Choroid plexus epithelial cell (primary cell): ENCODE results near the gene EIF3J.
A peak's percentile ranks its signal among the peaks of the same experiment; 100 is the strongest.

Experiments
- DNase-seq: peaks from one replicate; pipeline ENCODE4 v3.0.0-alpha.2; 2010; ENCODE audit warnings: low read depth
- H3K4me3 ChIP-seq: 2 replicates; pipeline ENCODE4 v1.5.1; 2011; ENCODE audit warnings: low read depth, mild to moderate bottlenecking, control low read depth, low read length, moderate library complexity
- TF ChIP-seq, protein P1 (sequence below): conservative IDR thresholded peaks from 2 replicates; pipeline ENCODE4 v1.5.1; 2011; ENCODE audit warnings: low read depth, mild to moderate bottlenecking, control low read depth, inconsistent platforms, low read length, moderate library complexity

EIF3J gene, protein sequence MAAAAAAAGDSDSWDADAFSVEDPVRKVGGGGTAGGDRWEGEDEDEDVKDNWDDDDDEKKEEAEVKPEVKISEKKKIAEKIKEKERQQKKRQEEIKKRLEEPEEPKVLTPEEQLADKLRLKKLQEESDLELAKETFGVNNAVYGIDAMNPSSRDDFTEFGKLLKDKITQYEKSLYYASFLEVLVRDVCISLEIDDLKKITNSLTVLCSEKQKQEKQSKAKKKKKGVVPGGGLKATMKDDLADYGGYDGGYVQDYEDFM

DNA sequence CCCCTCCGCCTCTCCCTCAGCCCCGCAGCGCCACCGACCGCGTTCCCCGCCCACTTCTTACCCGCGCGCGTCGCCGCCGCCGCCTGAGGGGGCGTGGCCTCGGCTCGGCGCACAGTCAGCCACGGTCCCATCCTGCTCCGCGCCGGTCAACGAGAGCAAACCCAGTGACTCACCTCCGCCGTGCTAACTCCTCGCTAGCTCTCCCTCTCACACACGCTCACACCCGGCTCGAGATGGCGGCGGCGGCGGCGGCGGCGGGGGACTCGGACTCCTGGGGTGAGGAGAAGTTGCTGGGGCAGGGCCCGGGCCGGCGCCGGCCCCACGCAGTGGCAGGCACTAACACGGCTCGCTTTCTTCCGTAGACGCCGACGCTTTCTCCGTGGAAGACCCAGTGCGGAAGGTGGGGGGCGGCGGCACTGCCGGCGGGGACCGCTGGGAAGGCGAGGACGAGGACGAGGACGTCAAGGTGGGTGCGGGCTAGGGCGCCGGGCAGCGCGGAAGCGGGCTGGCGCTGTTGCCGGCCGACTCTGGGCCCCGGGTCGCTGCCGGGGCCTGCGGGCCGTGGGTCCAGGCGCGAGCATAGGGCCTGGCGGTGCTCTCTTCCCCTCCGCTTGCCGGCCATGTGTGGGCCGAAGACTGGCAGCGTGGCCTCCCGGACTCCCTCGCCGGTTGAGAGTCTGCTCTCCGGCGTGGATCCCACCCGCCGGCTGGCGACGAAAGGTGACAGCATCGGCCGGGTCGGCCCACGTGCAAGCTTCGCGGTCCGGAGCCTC is at the start of gene EIF3J:
TSS of gene EIF3J (plus strand) at position 186 of the 773 bp plus-strand sequence. CDS start at position 234, 48 bp downstream.
- TF ChIP-seq, protein P1, sequence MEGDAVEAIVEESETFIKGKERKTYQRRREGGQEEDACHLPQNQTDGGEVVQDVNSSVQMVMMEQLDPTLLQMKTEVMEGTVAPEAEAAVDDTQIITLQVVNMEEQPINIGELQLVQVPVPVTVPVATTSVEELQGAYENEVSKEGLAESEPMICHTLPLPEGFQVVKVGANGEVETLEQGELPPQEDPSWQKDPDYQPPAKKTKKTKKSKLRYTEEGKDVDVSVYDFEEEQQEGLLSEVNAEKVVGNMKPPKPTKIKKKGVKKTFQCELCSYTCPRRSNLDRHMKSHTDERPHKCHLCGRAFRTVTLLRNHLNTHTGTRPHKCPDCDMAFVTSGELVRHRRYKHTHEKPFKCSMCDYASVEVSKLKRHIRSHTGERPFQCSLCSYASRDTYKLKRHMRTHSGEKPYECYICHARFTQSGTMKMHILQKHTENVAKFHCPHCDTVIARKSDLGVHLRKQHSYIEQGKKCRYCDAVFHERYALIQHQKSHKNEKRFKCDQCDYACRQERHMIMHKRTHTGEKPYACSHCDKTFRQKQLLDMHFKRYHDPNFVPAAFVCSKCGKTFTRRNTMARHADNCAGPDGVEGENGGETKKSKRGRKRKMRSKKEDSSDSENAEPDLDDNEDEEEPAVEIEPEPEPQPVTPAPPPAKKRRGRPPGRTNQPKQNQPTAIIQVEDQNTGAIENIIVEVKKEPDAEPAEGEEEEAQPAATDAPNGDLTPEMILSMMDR = no peak
- H3K4me3 ChIP-seq = peak within 1 kb of the TSS; percentile 72
- DNase-seq = peak; percentile 98

DNA sequence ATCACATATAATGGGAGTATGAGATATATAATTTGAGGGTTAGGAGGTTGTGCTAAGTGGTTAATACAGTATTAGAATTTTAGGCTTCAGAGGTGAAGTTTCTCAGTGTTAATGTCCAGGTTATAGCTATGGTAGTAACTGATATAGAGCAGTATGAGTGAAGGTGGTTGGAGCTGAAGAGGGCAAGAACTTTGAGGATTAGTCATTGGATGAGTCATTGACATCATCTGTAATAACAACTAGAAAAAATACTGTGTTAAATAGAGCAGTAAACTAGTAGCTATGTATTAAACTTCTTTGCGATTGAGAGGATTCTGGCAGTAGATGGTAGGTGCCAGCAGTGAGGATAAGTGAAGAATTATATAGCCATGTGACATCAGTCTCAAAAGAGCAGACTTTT is 47.5 kb upstream of the EIF3J start:
- TF ChIP-seq, protein P1 = no peak
- DNase-seq = peak; percentile 88
- no peak overlapping the region for H3K4me3 ChIP-seq

DNA sequence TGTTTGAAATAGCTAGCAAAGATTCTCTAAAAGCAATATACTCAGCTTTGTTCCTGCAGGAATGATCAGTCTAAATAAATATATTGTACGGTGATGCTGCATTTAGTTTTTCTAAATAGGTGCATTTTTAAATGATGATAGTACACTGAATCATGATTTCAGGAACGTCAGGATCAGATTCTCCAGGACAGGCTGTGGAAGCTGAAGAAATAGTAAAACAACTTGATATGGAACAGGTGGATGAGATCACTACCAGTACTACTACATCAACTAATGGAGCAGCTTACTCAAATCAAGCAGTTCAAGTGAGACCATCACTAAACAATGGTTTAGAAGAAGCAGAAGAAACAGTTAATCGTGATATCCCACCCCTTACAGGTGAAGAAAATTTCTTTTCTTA is 46.3 kb upstream of the EIF3J start:
- H3K4me3 ChIP-seq = no peak overlapping the region
- TF ChIP-seq, protein P1 = no peak
- DNase-seq = no peak

DNA sequence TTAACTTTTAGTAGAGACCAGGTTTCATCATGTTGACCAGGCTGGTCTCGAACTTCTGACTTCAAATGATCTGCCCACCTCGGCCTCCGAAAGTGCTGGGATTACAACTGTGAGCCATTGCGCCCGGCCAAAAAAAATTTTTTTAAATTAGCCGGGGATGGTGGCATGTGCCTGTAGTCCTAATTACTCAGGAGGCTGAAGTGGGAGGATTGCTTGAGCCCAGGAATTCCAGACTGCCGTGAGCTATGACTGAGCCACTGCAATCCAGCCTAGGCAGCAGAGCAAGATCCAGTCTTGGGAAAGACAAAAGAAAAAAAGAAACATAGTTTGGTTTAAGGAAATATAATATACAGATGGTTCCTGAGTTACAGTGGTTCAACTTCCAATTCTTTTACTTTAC is 44.9 kb upstream of the EIF3J start:
- DNase-seq = no peak
- H3K4me3 ChIP-seq = no peak overlapping the region
- TF ChIP-seq, protein P1 = no peak

DNA sequence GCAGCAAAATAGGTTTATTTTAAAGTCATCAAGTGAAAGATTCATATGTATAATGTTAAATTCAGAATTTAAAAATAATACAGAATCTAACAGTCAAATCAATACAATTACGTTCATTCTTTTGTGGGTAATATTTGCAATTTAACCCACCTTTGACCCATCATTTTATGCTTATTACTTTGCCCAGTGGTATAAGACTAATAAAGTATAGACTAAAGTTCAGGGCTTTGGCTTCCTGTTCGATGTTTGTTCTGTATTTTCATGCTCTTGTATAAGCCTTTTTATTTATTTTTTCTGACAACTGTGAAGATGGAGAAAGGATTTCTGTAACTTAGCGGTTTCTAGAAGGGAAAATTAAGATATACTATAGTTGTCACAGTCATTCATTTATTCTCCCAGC is 44.3 kb upstream of the EIF3J start:
- TF ChIP-seq, protein P1 = no peak
- H3K4me3 ChIP-seq = no peak overlapping the region
- DNase-seq = no peak

DNA sequence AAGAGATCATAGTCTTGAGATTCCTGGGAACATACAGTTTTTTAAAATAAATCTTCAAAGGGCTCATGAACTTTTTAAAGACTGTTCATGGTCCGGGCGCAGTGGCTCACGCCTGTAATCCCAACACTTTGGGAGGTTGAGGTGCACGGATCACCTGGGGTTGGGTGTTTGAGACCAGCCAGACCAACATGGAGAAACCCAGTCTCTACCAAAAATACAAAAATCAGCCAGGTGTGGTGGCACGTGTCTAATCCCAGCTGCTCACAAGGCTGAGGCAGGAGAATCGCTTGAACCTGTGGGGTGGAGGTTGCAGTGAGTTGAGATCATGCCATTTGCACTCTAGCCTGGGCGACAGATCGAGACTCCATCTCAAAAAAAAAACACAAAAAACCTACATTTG is 41.4 kb upstream of the EIF3J start:
- TF ChIP-seq, protein P1 = no peak
- no peak overlapping the region for H3K4me3 ChIP-seq
- no peak for DNase-seq
